Chondrocyte (in vitro differentiated cells): ENCODE measurements around the gene CLCNKA. TPM values are rescaled to one million over a fixed set of nuclear protein-coding genes. Genes with fewer than 3 reads are reported as not detected.
A peak's percentile ranks its signal among the peaks of the same experiment; 100 is the strongest.

Source experiments
- DNase-seq: peaks from one replicate; pipeline ENCODE4 v3.0.0; 2021; ENCODE audit warnings: mixed read lengths, low spot score
- H3K27ac Mint-ChIP-seq: one replicate; pipeline ENCODE4 v1.8.0; 2021; ENCODE audit warnings: mild to moderate bottlenecking, moderate library complexity, mixed read lengths; ENCODE audit not compliant: unreplicated experiment
- H3K27me3 Mint-ChIP-seq: 2 replicates; pipeline ENCODE4 v1.8.0; 2021; ENCODE audit warnings: low read depth, mixed read lengths
- H3K36me3 Mint-ChIP-seq: 2 replicates; pipeline ENCODE4 v1.8.0; 2021; ENCODE audit warnings: low read depth, mixed read lengths
- H3K4me1 Mint-ChIP-seq: 2 replicates; pipeline ENCODE4 v1.8.0; 2021; ENCODE audit warnings: low read depth, mild to moderate bottlenecking, mixed read lengths
- H3K4me3 Mint-ChIP-seq: one replicate; pipeline ENCODE4 v1.8.0; 2021; ENCODE audit warnings: mild to moderate bottlenecking, moderate library complexity, mixed read lengths; ENCODE audit not compliant: unreplicated experiment
- H3K9me3 Mint-ChIP-seq: 2 replicates; pipeline ENCODE4 v1.8.0; 2021; ENCODE audit warnings: low read depth, mixed read lengths
- total RNA-seq: library from RNA; stranded (reverse); gene quantifications from 3 replicates; pipeline ENCODE4 v1.2.1, GENCODE V29; 2021
- TF ChIP-seq, protein P1 (sequence below): fragments of 200-600 bp; sonication (generic); IDR thresholded peaks from 2 replicates; pipeline ENCODE4 v1.5.0; 2021; ENCODE audit warnings: antibody characterized with exemption, mild to moderate bottlenecking, moderate library complexity

The CLCNKA gene
- total RNA-seq, 1 donor from 2014 or later = 0.12 TPM

DNA sequence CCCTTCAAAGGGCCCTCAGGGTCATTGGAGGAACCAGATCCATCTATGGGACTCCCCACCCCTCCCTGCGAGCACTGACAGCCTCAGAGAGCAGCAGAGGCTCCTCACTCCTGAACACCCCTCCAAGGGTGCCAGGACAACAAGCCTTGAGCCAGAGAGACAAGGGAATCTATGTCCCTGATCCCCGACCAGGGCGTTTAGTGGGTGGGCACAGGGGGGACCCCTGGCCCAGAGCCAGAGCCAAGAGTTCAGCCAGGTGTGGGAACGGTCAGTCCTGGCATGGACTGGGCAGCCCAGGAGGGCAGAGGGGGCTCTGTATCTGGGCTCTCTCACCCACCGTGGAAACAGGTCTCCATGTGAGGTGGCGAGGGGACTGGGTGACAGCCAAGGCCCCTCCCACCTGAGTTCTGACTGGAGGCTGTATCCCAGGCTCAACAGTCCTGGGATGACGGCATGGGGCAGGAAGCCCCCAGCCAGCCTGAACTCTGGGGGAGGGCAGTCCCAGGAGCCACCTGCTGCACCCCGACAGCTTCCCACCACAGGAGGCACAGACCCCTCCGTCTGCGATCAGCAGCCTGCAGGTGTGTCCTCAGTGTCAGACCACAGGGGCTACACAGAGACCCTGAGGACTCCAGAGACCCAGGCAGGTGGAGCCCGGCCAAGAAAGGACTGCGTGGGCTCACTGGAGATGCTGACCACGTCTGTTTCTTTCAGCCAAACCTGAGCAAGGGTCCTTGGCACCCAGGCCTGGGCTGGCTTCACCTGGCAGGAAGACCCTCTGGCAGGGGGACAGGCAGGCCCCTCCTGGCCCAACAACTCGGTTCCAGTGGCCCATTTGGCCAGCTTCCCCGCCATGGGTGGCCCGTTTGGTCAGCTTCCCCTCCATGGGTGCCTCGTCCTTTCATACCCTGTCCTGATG is 29.0 kb upstream of the CLCNKA start:
- Mint-ChIP-seq H3K27me3 (peaks cover under 1% of the 10 kb centered on the region), H3K27ac (no peak overlapping the region), H3K4me3 (no peak overlapping the region), H3K9me3 (no peaks in the 10 kb centered on the region), H3K36me3 (no peaks in the 10 kb centered on the region), H3K4me1 (no peaks in the 10 kb centered on the region)
- TF ChIP-seq, protein P1, sequence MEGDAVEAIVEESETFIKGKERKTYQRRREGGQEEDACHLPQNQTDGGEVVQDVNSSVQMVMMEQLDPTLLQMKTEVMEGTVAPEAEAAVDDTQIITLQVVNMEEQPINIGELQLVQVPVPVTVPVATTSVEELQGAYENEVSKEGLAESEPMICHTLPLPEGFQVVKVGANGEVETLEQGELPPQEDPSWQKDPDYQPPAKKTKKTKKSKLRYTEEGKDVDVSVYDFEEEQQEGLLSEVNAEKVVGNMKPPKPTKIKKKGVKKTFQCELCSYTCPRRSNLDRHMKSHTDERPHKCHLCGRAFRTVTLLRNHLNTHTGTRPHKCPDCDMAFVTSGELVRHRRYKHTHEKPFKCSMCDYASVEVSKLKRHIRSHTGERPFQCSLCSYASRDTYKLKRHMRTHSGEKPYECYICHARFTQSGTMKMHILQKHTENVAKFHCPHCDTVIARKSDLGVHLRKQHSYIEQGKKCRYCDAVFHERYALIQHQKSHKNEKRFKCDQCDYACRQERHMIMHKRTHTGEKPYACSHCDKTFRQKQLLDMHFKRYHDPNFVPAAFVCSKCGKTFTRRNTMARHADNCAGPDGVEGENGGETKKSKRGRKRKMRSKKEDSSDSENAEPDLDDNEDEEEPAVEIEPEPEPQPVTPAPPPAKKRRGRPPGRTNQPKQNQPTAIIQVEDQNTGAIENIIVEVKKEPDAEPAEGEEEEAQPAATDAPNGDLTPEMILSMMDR = no peak
- no peak for DNase-seq

- H3K9me3 Mint-ChIP-seq = no peaks in the 10 kb centered on the region
- H3K4me3 Mint-ChIP-seq = no peak overlapping the region
- no peak overlapping the region for H3K27ac Mint-ChIP-seq
- DNase-seq = no peak
- TF ChIP-seq, protein P1 = no peak
- no peaks in the 10 kb centered on the region for H3K4me1 Mint-ChIP-seq
- H3K36me3 Mint-ChIP-seq = no peaks in the 10 kb centered on the region
- peaks cover 5% of the 10 kb centered on the region for H3K27me3 Mint-ChIP-seq
Measured at GRCh38 chr1:15993666-15994065, 28.2 kb upstream of the CLCNKA start.

GRCh38 chr1:15994081-15994480 is 27.8 kb upstream of the CLCNKA start:
- Mint-ChIP-seq H3K27me3 (peaks cover 7% of the 10 kb centered on the region), H3K4me3 (no peak overlapping the region), H3K4me1 (no peaks in the 10 kb centered on the region), H3K36me3 (no peaks in the 10 kb centered on the region), H3K9me3 (no peaks in the 10 kb centered on the region), H3K27ac (no peak overlapping the region)
- TF ChIP-seq, protein P1 = no peak
- DNase-seq = no peak

DNA sequence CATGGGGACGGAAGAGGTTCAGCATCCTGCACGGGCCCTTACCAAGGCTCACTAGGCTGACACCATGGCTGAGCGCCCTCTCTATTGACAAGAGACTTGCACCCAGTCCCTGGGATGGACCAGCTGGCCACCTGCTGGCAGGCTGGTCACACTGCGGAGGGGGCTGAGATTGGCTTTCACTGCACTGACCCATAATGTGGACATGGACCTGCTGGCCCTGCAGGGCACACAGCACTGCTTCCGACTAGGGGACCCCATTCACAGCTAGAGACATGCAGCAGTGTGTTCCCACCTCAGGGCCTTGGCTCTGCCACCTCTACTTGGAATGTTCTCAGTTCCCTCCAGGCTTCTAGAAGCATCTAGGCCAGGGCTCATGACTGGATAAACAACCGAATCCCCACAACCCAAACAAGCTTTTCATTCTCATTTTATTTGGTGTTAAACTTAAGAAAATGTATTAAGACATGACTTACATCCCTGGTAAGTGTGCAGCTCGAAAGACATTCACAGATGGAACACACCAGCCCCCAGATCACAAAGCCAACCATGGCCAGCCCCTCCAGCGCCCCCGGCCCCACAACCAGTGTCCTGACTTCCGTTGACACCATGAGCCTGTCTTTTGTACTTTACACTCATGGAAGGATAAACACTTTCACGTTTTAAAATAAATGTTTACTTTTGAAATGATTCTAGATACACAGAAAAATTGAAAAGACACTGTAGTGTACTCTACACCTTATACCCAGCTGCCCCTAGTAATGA is 27.1 kb upstream of the CLCNKA start:
- Mint-ChIP-seq H3K27ac (no peak overlapping the region), H3K9me3 (no peaks in the 10 kb centered on the region), H3K36me3 (no peaks in the 10 kb centered on the region), H3K4me1 (no peaks in the 10 kb centered on the region), H3K4me3 (no peak overlapping the region), H3K27me3 (peaks cover 7% of the 10 kb centered on the region)
- no peak for DNase-seq
- TF ChIP-seq, protein P1 = peak; percentile 87

- Mint-ChIP-seq H3K36me3 (no peaks in the 10 kb centered on the region), H3K27me3 (peaks cover 7% of the 10 kb centered on the region), H3K9me3 (no peaks in the 10 kb centered on the region), H3K4me1 (no peaks in the 10 kb centered on the region), H3K4me3 (no peak overlapping the region), H3K27ac (no peak overlapping the region)
- no peak for DNase-seq
- TF ChIP-seq, protein P1 = no peak
Measured at GRCh38 chr1:15997076-15997585, 24.7 kb upstream of the CLCNKA start.
